Smooth muscle cell (in vitro differentiated cells): Measurements from ENCODE around the gene NELL2. TPM values are rescaled to one million over a fixed set of nuclear protein-coding genes. Genes with fewer than 3 reads are reported as not detected.

Source experiments
- DNase-seq: peaks from one replicate; lab custom pipeline; 2025; ENCODE audit not compliant: unreplicated experiment; lab: John Stamatoyannopoulos, UW
- H2AFZ ChIP-seq: fragments of 200-600 bp; sonication (generic); 2 replicates; pipeline ENCODE4 v1.6.0; 2016; ENCODE audit warnings: antibody characterized with exemption, low read depth, mild to moderate bottlenecking
- H3F3A ChIP-seq: fragments of 200-600 bp; sonication (generic); 2 replicates; pipeline ENCODE4 v1.6.0; 2017; ENCODE audit warnings: antibody characterized with exemption, low read depth
- H3K27ac ChIP-seq: fragments of 200-600 bp; sonication (generic); 2 replicates; pipeline ENCODE4 v1.5.1; 2016; ENCODE audit warnings: low read depth, mild to moderate bottlenecking
- H3K27me3 ChIP-seq: fragments of 200-600 bp; sonication (generic); 2 replicates; pipeline ENCODE4 v1.6.1; 2016; ENCODE audit warnings: low read depth, mild to moderate bottlenecking
- H3K36me3 ChIP-seq: fragments of 200-600 bp; sonication (generic); 2 replicates; pipeline ENCODE4 v1.5.1; 2016; ENCODE audit warnings: low read depth
- H3K4me1 ChIP-seq: fragments of 200-600 bp; sonication (generic); 2 replicates; pipeline ENCODE4 v1.5.1; 2016; ENCODE audit warnings: low read depth
- H3K4me2 ChIP-seq: fragments of 200-600 bp; sonication (generic); 2 replicates; pipeline ENCODE4 v1.6.0; 2016; ENCODE audit warnings: mild to moderate bottlenecking
- H3K4me3 ChIP-seq: fragments of 200-600 bp; sonication (generic); 2 replicates; pipeline ENCODE4 v1.5.1; 2016; ENCODE audit warnings: mild to moderate bottlenecking
- H3K79me2 ChIP-seq: fragments of 200-600 bp; sonication (generic); 2 replicates; pipeline ENCODE4 v1.6.0; 2016; ENCODE audit warnings: low read depth, mild to moderate bottlenecking
- H3K9ac ChIP-seq: fragments of 200-600 bp; sonication (generic); 2 replicates; pipeline ENCODE4 v1.6.0; 2016; ENCODE audit warnings: low read depth
- H3K9me3 ChIP-seq: fragments of 200-600 bp; sonication (generic); replicated peaks from 2 replicates; pipeline ENCODE4 v1.5.1; 2016; ENCODE audit warnings: low read depth
- H4K20me1 ChIP-seq: fragments of 200-600 bp; sonication (generic); 2 replicates; pipeline ENCODE4 v1.6.0; 2016; ENCODE audit warnings: low read depth
- WGBS: methylation state at CpG from one replicate; pipeline ENCODE4 v1.1.7; 2016; ENCODE audit warnings: low lambda C conversion rate; 5-methylcytosine and 5-hydroxymethylcytosine counted together
- polyA plus RNA-seq: library from polyadenylated mRNA; unstranded; fragments of >200 nt; fragmentation: Nextera tagmentation; extraction: Ambion mirVana; gene quantifications from 2 replicates; pipeline ENCODE4 v1.2.1, GENCODE V29; 2016
- total RNA-seq: library from RNA; depleted of rRNA; stranded (reverse); fragments of >200 nt; gene quantifications from 2 replicates; pipeline ENCODE4 v1.2.3, GENCODE V29; 2014
- TF ChIP-seq, protein P1 (sequence below): fragments of 200-600 bp; sonication (generic); IDR thresholded peaks from 2 replicates; pipeline ENCODE4 v1.5.1; 2017; ENCODE audit warnings: borderline replicate concordance, mild to moderate bottlenecking, antibody characterized with exemption; ENCODE audit not compliant: insufficient read depth, poor library complexity, severe bottlenecking

The NELL2 gene
- total and polyA plus RNA-seq, 2 experiments from 2014 or later = 16.8 TPM; not detected in 1

DNA sequence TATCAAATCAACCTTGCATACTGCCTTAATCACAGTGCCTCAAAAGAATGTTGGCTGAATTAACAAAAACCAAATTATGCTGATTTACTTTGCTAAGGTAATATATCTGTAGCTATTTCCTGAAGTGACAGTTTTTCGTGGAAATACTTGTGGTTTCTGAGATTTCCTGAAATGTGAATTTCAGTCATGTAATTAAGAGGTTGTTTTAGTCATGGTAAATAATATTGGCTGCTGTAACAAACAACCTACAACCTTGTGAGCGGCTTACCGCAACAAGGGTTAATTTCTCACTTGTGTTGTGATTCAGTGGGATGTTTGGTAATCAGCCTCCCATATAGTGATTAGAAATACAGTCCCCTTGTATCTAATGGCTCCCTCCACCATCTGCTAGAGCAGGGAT is 387.9 kb downstream of the NELL2 start:
- TF ChIP-seq, protein P1, sequence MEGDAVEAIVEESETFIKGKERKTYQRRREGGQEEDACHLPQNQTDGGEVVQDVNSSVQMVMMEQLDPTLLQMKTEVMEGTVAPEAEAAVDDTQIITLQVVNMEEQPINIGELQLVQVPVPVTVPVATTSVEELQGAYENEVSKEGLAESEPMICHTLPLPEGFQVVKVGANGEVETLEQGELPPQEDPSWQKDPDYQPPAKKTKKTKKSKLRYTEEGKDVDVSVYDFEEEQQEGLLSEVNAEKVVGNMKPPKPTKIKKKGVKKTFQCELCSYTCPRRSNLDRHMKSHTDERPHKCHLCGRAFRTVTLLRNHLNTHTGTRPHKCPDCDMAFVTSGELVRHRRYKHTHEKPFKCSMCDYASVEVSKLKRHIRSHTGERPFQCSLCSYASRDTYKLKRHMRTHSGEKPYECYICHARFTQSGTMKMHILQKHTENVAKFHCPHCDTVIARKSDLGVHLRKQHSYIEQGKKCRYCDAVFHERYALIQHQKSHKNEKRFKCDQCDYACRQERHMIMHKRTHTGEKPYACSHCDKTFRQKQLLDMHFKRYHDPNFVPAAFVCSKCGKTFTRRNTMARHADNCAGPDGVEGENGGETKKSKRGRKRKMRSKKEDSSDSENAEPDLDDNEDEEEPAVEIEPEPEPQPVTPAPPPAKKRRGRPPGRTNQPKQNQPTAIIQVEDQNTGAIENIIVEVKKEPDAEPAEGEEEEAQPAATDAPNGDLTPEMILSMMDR = no peak
- no peak for DNase-seq
- H3K79me2 ChIP-seq = no peaks in the 10 kb centered on the region
- H2AFZ ChIP-seq = no peak overlapping the region
- no peaks in the 10 kb centered on the region for H4K20me1 ChIP-seq
- H3K4me2 ChIP-seq = no peak overlapping the region
- H3K4me3 ChIP-seq = no peak overlapping the region
- no peaks in the 10 kb centered on the region for H3K4me1 ChIP-seq
- no peaks in the 10 kb centered on the region for H3K9me3 ChIP-seq
- H3K9ac ChIP-seq = no peak overlapping the region
- no peak overlapping the region for H3K27ac ChIP-seq
- 87% methylated on average over 3 of the region's 3 CpGs for WGBS
- no peaks in the 10 kb centered on the region for H3K27me3 ChIP-seq
- no peaks in the 10 kb centered on the region for H3K36me3 ChIP-seq
- H3F3A ChIP-seq = no peaks in the 10 kb centered on the region

- H3K4me3 ChIP-seq = no peak overlapping the region
- no peak overlapping the region for H3K4me2 ChIP-seq
- no peaks in the 10 kb centered on the region for H3K27me3 ChIP-seq
- H3K36me3 ChIP-seq = no peaks in the 10 kb centered on the region
- 84% methylated on average over 1 of the region's 1 CpG for WGBS
- no peak overlapping the region for H3K9ac ChIP-seq
- TF ChIP-seq, protein P1 = no peak
- H3K79me2 ChIP-seq = no peaks in the 10 kb centered on the region
- no peaks in the 10 kb centered on the region for H4K20me1 ChIP-seq
- no peaks in the 10 kb centered on the region for H3K9me3 ChIP-seq
- no peak for DNase-seq
- no peak overlapping the region for H2AFZ ChIP-seq
- H3K4me1 ChIP-seq = no peaks in the 10 kb centered on the region
- H3F3A ChIP-seq = no peaks in the 10 kb centered on the region
- no peak overlapping the region for H3K27ac ChIP-seq
These were observed 391.3 kb downstream of the NELL2 start for GRCh38 chr12:44484862-44485261.

- DNase-seq = no peak
- H3K4me1 ChIP-seq = no peaks in the 10 kb centered on the region
- TF ChIP-seq, protein P1 = no peak
- H3F3A ChIP-seq = no peaks in the 10 kb centered on the region
- H3K27ac ChIP-seq = no peak overlapping the region
- WGBS = 87% methylated on average over 6 of the region's 6 CpGs
- no peak overlapping the region for H3K4me2 ChIP-seq
- no peaks in the 10 kb centered on the region for H3K36me3 ChIP-seq
- H3K9me3 ChIP-seq = no peaks in the 10 kb centered on the region
- no peak overlapping the region for H3K9ac ChIP-seq
- no peaks in the 10 kb centered on the region for H4K20me1 ChIP-seq
- H2AFZ ChIP-seq = no peak overlapping the region
- H3K4me3 ChIP-seq = no peak overlapping the region
- no peaks in the 10 kb centered on the region for H3K27me3 ChIP-seq
- no peaks in the 10 kb centered on the region for H3K79me2 ChIP-seq
These were observed 398.7 kb downstream of the NELL2 start for GRCh38 chr12:44477331-44477980.

GRCh38 chr12:44476683-44477082 is 399.4 kb downstream of the NELL2 start:
- DNase-seq = no peak
- no peak overlapping the region for H3K4me3 ChIP-seq
- WGBS = 86% methylated on average over 2 of the region's 2 CpGs
- H3K4me1 ChIP-seq = no peaks in the 10 kb centered on the region
- no peaks in the 10 kb centered on the region for H3K36me3 ChIP-seq
- H3K27me3 ChIP-seq = no peaks in the 10 kb centered on the region
- H4K20me1 ChIP-seq = no peaks in the 10 kb centered on the region
- H3K9me3 ChIP-seq = no peaks in the 10 kb centered on the region
- no peaks in the 10 kb centered on the region for H3F3A ChIP-seq
- TF ChIP-seq, protein P1 = no peak
- no peak overlapping the region for H2AFZ ChIP-seq
- H3K27ac ChIP-seq = no peak overlapping the region
- H3K9ac ChIP-seq = no peak overlapping the region
- no peak overlapping the region for H3K4me2 ChIP-seq
- no peaks in the 10 kb centered on the region for H3K79me2 ChIP-seq
